Chondrocyte (in vitro differentiated cells): ENCODE results near the gene CRYL1. TPM values are rescaled to one million over a fixed set of nuclear protein-coding genes. Genes with fewer than 3 reads are reported as not detected.

Experiments
- DNase-seq: peaks from one replicate; pipeline ENCODE4 v3.0.0; 2021; ENCODE audit warnings: mixed read lengths, low spot score
- H3K27ac Mint-ChIP-seq: one replicate; pipeline ENCODE4 v1.8.0; 2021; ENCODE audit warnings: mild to moderate bottlenecking, moderate library complexity, mixed read lengths; ENCODE audit not compliant: unreplicated experiment
- H3K27me3 Mint-ChIP-seq: 2 replicates; pipeline ENCODE4 v1.8.0; 2021; ENCODE audit warnings: low read depth, mixed read lengths
- H3K36me3 Mint-ChIP-seq: 2 replicates; pipeline ENCODE4 v1.8.0; 2021; ENCODE audit warnings: low read depth, mixed read lengths
- H3K4me1 Mint-ChIP-seq: 2 replicates; pipeline ENCODE4 v1.8.0; 2021; ENCODE audit warnings: low read depth, mild to moderate bottlenecking, mixed read lengths
- H3K4me3 Mint-ChIP-seq: one replicate; pipeline ENCODE4 v1.8.0; 2021; ENCODE audit warnings: mild to moderate bottlenecking, moderate library complexity, mixed read lengths; ENCODE audit not compliant: unreplicated experiment
- H3K9me3 Mint-ChIP-seq: 2 replicates; pipeline ENCODE4 v1.8.0; 2021; ENCODE audit warnings: low read depth, mixed read lengths
- total RNA-seq: library from RNA; stranded (reverse); gene quantifications from 3 replicates; pipeline ENCODE4 v1.2.1, GENCODE V29; 2021
- TF ChIP-seq, protein P1 (sequence below): fragments of 200-600 bp; sonication (generic); IDR thresholded peaks from 2 replicates; pipeline ENCODE4 v1.5.0; 2021; ENCODE audit warnings: antibody characterized with exemption, mild to moderate bottlenecking, moderate library complexity

CRYL1 gene
- total RNA-seq, 1 donor from 2014 or later = 17.0 TPM

DNA sequence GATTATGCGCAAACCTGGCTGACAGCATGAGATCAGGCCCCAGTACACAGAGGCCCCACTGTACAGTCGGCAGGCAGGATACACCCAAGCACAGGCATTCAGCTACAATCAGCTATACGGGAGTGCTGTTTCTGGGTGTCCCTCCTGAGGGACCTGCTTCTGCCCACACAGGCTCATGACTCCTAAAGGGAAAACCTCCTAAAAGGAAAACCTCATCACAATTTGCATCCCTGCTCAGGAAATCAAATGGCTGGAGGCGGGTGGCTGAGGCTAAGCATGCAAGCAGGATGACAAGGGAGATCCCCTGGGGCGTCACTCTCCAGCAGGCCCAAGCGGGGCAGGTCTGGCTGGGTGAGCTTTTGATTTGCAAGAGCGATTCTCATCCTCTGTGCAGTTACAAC lies 99.8 kb downstream of the CRYL1 start:
- Mint-ChIP-seq H3K27me3 (no peaks in the 10 kb centered on the region), H3K36me3 (peaks cover 14% of the 10 kb centered on the region), H3K4me1 (peaks cover 19% of the 10 kb centered on the region), H3K4me3 (no peak overlapping the region), H3K27ac (no peak overlapping the region), H3K9me3 (no peaks in the 10 kb centered on the region)
- no peak for DNase-seq
- TF ChIP-seq, protein P1, sequence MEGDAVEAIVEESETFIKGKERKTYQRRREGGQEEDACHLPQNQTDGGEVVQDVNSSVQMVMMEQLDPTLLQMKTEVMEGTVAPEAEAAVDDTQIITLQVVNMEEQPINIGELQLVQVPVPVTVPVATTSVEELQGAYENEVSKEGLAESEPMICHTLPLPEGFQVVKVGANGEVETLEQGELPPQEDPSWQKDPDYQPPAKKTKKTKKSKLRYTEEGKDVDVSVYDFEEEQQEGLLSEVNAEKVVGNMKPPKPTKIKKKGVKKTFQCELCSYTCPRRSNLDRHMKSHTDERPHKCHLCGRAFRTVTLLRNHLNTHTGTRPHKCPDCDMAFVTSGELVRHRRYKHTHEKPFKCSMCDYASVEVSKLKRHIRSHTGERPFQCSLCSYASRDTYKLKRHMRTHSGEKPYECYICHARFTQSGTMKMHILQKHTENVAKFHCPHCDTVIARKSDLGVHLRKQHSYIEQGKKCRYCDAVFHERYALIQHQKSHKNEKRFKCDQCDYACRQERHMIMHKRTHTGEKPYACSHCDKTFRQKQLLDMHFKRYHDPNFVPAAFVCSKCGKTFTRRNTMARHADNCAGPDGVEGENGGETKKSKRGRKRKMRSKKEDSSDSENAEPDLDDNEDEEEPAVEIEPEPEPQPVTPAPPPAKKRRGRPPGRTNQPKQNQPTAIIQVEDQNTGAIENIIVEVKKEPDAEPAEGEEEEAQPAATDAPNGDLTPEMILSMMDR = no peak

DNA sequence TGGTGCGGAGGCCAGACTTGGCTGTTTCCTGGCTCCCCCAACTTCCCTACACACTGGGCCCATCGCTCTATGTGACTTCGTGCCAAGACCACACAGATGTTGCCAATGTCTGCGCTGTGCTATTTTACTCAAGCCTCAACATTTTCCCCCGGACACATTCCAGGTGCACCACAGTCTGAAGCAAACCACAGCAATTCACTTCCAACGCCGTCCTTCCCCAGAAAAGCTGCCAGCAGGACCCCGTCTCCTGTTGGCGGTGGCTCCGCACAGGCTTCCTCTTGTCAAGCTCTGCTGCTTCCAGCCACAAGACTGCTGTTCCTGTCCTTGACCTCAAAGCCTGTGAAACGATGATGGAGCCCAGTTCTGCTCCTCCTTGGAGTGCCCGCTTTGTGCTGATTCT lies 100.7 kb downstream of the CRYL1 start:
- H3K36me3 Mint-ChIP-seq = peaks cover 12% of the 10 kb centered on the region
- DNase-seq = no peak
- no peak overlapping the region for H3K27ac Mint-ChIP-seq
- peaks cover 26% of the 10 kb centered on the region for H3K4me1 Mint-ChIP-seq
- H3K4me3 Mint-ChIP-seq = no peak overlapping the region
- TF ChIP-seq, protein P1 = no peak
- H3K9me3 Mint-ChIP-seq = no peaks in the 10 kb centered on the region
- H3K27me3 Mint-ChIP-seq = no peaks in the 10 kb centered on the region

DNA sequence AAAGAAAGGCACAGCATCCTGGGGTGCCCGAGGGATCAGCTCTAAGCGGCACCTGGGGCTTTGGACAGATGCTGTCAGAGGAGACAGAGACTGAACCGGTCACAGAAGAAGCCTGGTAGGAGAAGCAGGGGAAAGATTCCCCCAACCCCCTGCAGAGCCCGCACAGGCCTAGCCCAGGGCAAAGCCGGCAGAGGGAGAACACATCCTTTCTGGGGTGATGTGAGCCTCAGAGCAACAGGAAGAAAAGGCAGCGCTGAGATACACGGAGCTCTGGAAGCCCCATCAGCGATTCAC lies 101.2 kb downstream of the CRYL1 start:
- no peak overlapping the region for H3K27ac Mint-ChIP-seq
- H3K4me1 Mint-ChIP-seq = peaks cover 30% of the 10 kb centered on the region
- H3K9me3 Mint-ChIP-seq = peaks cover 3% of the 10 kb centered on the region
- H3K36me3 Mint-ChIP-seq = peaks cover 12% of the 10 kb centered on the region
- DNase-seq = no peak
- TF ChIP-seq, protein P1 = no peak
- no peaks in the 10 kb centered on the region for H3K27me3 Mint-ChIP-seq
- H3K4me3 Mint-ChIP-seq = no peak overlapping the region

DNA sequence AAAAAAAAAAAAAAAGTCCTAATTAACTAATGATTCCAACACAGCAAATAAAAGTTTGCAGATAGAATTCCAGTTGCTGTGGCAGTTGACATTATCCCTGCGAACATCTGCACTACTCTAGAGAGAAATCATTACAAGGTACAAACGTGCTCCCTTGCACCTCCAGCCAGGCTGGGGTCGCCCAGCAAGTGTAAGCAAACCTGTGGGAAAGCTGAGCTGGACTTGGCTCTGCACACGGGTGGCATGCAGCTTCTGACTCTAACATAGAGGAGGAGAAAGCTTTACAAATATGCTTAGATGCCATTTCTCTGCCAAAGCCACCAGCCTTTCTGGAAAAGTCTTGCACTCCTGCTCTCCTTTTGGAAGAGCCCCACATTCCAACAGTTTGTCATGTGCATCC lies 103.3 kb downstream of the CRYL1 start:
- peaks cover 42% of the 10 kb centered on the region for H3K4me1 Mint-ChIP-seq

DNA sequence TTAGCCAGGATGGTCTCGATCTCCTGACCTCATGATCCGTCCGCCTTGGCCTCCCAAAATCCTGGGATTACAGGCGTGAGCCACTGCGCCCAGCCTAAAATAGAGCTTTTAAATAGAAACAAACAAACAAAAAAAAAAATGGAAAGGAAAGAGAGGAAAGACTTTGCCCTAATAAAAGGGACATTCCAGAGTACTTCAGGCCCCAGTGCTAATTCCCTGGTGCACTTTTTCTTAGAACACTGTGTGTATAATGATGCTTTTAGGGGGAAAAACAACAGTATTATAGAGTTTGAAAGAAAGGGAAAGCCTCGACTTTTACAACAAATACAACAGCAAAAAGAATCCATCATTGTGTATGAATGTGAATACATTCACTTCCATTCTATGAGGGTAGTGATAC lies 104.7 kb downstream of the CRYL1 start:
- TF ChIP-seq, protein P1 = no peak
- Mint-ChIP-seq H3K36me3 (peaks cover 5% of the 10 kb centered on the region), H3K27me3 (no peaks in the 10 kb centered on the region), H3K27ac (peak overlapping the region; percentile 71), H3K9me3 (peaks cover 4% of the 10 kb centered on the region), H3K4me3 (no peak overlapping the region), H3K4me1 (peaks cover 55% of the 10 kb centered on the region)
- no peak for DNase-seq

More for the DNA sequence above, 103.3 kb downstream of the CRYL1 start:
- Mint-ChIP-seq H3K9me3 (peaks cover 4% of the 10 kb centered on the region), H3K27me3 (no peaks in the 10 kb centered on the region), H3K27ac (no peak overlapping the region), H3K4me3 (no peak overlapping the region), H3K36me3 (peaks cover 8% of the 10 kb centered on the region)
- TF ChIP-seq, protein P1 = no peak
- no peak for DNase-seq
